Measurements from ENCODE around the gene TIAL1. TPM values are rescaled to one million over a fixed set of nuclear protein-coding genes. Genes with fewer than 3 reads are reported as not detected.

TIAL1 gene, protein sequence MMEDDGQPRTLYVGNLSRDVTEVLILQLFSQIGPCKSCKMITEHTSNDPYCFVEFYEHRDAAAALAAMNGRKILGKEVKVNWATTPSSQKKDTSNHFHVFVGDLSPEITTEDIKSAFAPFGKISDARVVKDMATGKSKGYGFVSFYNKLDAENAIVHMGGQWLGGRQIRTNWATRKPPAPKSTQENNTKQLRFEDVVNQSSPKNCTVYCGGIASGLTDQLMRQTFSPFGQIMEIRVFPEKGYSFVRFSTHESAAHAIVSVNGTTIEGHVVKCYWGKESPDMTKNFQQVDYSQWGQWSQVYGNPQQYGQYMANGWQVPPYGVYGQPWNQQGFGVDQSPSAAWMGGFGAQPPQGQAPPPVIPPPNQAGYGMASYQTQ
- total RNA-seq (2022; extraction: Qiagen RNA extraction): 84.0 to 93.2 TPM (median 87.9 TPM) in 5 replicates

DNA sequence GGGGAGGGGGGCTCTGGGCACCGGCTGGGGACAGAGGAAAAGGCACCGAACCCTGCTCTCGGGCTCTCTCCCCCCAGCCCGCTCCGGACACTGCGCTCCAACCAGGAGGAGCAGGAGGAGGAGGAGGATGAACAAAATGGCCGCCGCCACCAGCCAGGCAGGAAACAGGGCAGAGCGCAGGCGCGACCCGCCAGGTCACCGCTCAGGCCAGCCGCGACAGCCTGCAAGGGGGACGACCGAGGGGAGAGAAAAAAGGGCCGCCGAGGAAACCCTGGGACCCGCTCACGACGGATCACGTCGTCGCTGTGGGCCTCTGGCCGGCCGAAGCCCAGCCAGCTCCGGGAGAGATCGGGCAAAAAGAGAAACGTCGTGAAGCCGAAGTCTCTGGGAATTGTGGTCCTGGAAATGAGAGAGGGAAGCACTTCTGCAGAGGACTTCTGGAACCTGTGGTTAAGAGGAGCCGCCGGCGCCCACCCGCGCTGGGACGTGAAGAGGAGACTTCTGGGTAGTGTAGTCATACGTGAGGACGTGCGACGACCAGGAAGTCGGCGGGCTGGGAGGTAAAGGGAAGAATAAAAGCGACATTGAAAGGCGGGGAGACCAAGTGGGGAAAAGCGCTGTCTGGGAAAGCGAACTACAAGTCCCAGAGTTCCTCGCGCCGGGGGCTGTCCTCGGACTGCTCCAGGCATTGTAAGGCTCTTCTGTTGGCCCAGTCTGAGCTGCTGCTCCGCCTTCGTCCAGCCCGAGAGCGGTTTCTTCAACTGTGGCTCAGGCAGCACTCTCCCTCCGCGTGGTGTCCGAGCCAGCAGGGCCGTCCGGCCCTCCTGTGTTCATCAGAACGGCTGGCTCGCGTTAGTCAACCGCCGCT, at the start of gene TIAL1:
Gene TIAL1, minus strand, starts transcription at position 428 of the 868 bp plus-strand sequence. CDS start 499 bp downstream, outside the sequence.

DNA sequence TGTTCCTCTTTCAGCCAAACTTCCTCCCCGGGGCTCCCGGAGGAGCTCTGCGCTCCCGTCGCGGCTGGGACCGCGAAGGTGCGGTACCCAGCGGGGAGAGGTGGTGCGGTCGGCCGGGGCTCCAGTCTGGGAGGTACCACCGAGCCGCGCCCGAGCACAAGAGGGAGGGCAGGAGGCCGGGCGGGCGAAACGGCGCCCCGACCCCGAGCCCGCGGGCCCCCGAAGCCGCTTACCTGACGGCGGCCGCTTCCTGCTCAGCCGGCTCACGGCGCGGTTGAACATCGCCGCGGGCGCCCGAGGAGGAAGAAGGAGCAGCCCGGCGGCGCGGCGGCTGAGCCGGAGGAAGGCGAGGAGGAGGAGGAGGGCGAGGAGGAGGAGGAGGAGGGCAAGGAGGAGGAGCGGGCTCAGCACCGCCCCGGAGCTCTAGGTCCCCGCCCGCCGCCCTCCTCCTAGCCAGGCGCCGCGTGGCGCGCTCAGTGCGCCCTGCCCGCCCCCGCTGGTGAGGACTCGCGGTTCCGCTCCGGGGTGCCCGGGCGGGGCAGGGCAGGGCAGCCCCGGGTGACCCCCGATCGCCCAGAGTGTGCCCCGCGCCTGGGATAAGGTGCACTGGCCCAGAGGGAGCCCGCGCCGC, 54.3 kb downstream of the TIAL1 start, which contains the start of gene RGS10:
Gene RGS10, minus strand, starts transcription at position 363 of the 631 bp plus-strand sequence. Its CDS starts 81 bp downstream, at position 282.

Other genes starting within 250 kb of the TIAL1 start
- 46.3 to 52.5 TPM (median 51.3 TPM) in 5 replicates for gene RGS10, start 54.2 kb downstream of the TIAL1 start, total RNA-seq (2022; extraction: Qiagen RNA extraction)
- 213 to 268 TPM (median 267 TPM) in 5 replicates for gene BAG3, start 54.4 kb upstream of the TIAL1 start, total RNA-seq (2022; extraction: Qiagen RNA extraction)
- gene INPP5F, start 129.1 kb upstream of the TIAL1 start, total RNA-seq (2022; extraction: Qiagen RNA extraction): 9.5 to 10.3 TPM (median 10.2 TPM) in 5 replicates

All from A549 treated with AZD2906 at 1 μM for 4 hours (cell line).